Parathyroid adenoma (tissue), 2 donors: ENCODE data around the gene PKDCC.

ENCODE experiments used
- H2AFZ ChIP-seq: fragments of 300-600 bp; sonication (generic); one replicate; pipeline ENCODE4 v1.7.0; 2017; ENCODE audit warnings: antibody characterized with exemption, mild to moderate bottlenecking
- H3K27ac ChIP-seq: fragments of 300-600 bp; sonication (generic); one replicate; pipeline ENCODE4 v1.7.0; 2017
- H3K27me3 ChIP-seq: fragments of 300-600 bp; sonication (generic); one replicate; pipeline ENCODE4 v1.7.0; 2017; ENCODE audit warnings: low read length; ENCODE audit not compliant: control insufficient read depth, insufficient read depth
- H3K36me3 ChIP-seq: fragments of 300-600 bp; sonication (generic); one replicate; pipeline ENCODE4 v1.7.0; 2017; ENCODE audit warnings: low read length; ENCODE audit not compliant: control insufficient read depth, insufficient read depth
- H3K4me1 ChIP-seq: fragments of 300-600 bp; sonication (generic); one replicate; pipeline ENCODE4 v1.7.0; 2017; ENCODE audit warnings: control low read depth
- H3K4me2 ChIP-seq: fragments of 300-600 bp; sonication (generic); one replicate; pipeline ENCODE4 v1.7.0; 2017; ENCODE audit warnings: low read length
- H3K4me3 ChIP-seq: fragments of 300-600 bp; sonication (generic); one replicate; pipeline ENCODE4 v1.7.0; 2017; ENCODE audit warnings: low read depth, low read length
- H3K79me2 ChIP-seq: fragments of 300-600 bp; sonication (generic); one replicate; pipeline ENCODE4 v1.7.0; 2017; ENCODE audit warnings: control low read depth
- H3K9ac ChIP-seq: fragments of 300-600 bp; sonication (generic); one replicate; pipeline ENCODE4 v1.7.0; 2017; ENCODE audit warnings: mild to moderate bottlenecking
- H3K9me3 ChIP-seq: fragments of 300-600 bp; sonication (generic); one replicate; pipeline ENCODE4 v1.7.0; 2017; ENCODE audit warnings: low read length; ENCODE audit not compliant: control insufficient read depth
- TF ChIP-seq, protein P1 (sequence below): fragments of 300-600 bp; sonication (generic); IDR thresholded peaks from one replicate; pipeline ENCODE4 v1.7.0; 2017; ENCODE audit warnings: antibody characterized with exemption, mild to moderate bottlenecking
- donor health status: primary hyperparathyroidism.

PKDCC gene

DNA sequence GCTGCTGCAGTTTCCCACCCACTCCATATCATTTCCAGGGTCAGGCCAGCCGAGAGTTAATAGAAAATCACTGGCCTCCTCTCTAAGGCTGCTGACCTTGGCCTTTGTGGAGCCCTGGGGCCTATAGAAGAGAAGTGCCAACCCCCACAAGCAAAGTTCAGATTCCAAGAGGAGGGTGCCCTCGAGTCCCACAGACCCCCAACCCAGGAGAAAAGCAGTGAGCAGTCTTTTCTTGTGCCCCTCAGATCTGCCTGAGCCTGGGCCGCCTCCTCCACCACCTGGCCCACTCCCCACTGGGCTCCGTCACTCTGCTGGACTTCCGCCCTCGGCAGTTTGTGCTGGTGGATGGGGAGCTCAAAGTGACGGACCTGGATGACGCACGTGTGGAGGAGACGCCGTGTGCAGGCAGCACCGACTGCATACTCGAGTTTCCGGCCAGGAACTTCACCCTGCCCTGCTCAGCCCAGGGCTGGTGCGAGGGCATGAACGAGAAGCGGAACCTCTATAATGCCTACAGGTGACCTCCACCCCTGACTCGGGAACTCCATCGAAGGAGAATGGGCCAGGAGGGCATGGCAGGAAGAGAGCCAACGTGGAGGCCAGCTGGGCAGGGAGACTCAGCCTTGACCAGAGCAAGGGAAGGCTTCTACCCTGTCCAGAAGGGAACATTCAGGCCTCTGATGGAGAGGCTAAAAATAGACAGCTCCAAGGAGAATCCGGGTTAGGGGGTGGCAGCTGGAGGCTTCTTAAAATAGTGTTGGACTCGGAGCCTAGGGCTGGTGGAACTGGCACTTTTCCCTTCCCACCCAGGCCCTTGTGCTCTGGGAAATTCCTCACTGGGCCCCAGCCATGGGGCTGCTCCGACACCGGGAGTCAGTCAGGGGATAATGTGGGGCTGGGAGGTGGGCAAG, 6.2 kb downstream of the PKDCC start:
- Histone ChIP-seq H3K4me3 (no peak overlapping the region), H3K27me3 (no peaks in the 10 kb centered on the region), H3K9me3 (no peaks in the 10 kb centered on the region), H3K4me1 (peaks cover 4% of the 10 kb centered on the region), H3K36me3 (no peaks in the 10 kb centered on the region), H3K4me2 (no peak overlapping the region), H2AFZ (no peak overlapping the region), H3K27ac (no peak overlapping the region), H3K79me2 (peaks cover 6% of the 10 kb centered on the region), H3K9ac (no peak overlapping the region)
- TF ChIP-seq, protein P1, sequence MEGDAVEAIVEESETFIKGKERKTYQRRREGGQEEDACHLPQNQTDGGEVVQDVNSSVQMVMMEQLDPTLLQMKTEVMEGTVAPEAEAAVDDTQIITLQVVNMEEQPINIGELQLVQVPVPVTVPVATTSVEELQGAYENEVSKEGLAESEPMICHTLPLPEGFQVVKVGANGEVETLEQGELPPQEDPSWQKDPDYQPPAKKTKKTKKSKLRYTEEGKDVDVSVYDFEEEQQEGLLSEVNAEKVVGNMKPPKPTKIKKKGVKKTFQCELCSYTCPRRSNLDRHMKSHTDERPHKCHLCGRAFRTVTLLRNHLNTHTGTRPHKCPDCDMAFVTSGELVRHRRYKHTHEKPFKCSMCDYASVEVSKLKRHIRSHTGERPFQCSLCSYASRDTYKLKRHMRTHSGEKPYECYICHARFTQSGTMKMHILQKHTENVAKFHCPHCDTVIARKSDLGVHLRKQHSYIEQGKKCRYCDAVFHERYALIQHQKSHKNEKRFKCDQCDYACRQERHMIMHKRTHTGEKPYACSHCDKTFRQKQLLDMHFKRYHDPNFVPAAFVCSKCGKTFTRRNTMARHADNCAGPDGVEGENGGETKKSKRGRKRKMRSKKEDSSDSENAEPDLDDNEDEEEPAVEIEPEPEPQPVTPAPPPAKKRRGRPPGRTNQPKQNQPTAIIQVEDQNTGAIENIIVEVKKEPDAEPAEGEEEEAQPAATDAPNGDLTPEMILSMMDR: no peak

DNA sequence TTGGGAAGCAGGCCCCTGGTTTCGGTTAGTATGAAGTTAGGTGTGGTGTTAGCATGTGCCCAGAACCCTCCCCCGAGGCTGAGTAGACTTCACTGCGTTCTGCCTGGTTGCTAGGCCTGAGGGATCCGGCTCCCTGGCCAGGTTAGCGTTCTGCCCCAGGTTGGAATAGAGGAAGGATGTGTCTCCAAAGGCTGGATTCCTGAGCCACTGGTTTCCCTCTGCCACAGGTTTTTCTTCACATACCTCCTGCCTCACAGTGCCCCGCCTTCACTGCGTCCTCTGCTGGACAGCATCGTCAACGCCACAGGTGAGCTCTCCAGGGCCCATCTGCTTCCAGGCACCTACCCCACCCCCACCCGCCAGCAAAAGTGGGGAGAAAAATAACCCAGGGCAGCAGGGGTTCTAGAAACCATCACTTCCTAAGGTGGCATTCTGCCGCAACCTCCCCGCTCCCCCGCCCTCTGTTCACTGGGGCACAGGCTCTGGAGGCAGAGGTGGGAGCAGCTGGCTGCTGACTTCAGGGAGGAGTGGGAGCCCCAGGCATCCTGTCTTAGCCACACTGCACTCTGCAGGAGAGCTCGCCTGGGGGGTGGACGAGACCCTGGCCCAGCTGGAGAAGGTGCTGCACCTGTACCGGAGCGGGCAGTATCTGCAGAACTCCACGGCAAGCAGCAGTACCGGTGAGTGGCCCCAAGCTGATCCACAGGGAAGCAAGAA, 7.1 kb downstream of the PKDCC start:
- H3K27ac ChIP-seq: no peak overlapping the region
- no peaks in the 10 kb centered on the region for H3K36me3 ChIP-seq
- H3K4me3 ChIP-seq: no peak overlapping the region
- TF ChIP-seq, protein P1: no peak
- H3K9me3 ChIP-seq: no peaks in the 10 kb centered on the region
- no peaks in the 10 kb centered on the region for H3K4me1 ChIP-seq
- no peaks in the 10 kb centered on the region for H3K27me3 ChIP-seq
- no peak overlapping the region for H2AFZ ChIP-seq
- H3K9ac ChIP-seq: no peak overlapping the region
- H3K79me2 ChIP-seq: no peaks in the 10 kb centered on the region
- H3K4me2 ChIP-seq: no peak overlapping the region

DNA sequence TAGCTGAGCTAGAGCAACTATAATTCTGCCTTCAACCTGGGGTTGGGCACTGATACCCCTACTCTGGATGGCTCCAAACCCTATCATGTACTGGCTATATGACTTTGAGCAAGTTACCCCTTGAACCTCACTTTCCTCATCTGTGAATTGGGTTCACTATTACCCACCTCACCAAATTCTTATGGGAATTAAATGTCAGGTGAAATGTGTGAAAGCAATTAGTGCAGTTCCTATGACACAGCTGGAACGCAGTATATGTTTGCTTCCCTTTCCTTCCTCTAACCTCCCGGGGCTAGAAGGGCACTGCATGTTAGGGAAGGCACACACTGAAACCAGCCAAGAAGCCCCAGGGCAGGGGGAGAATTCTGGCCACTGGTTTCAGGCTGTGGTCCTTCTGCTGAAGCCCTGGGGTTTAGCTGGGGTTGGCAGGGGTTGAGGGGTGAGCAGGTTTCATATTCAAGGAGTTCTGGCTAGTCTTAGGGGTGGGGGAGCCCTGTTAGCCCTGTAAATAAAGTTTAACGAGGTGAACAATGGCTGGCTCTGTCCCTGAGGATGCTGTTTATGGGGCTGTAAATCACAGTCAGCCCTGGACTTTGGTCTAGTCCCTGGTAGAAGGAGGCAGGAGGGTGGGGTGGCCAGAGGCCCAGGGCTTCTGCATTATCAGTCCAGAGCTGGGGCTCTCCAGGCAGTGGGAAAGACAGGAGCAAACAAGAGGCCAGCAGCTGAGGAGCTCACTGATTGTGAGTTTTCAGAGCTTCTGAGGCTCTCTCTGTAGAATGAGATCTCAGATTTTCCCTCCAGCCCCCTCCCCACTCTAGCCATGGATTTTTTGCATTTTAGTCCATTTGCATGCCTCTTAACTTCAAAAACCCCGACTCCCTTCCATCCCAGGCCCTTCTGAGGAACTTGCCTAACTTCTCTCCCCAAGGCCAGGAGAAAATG, 8.0 kb downstream of the PKDCC start:
- Histone ChIP-seq H3K27ac (no peak overlapping the region), H3K4me2 (no peak overlapping the region), H3K9me3 (no peaks in the 10 kb centered on the region), H3K79me2 (no peaks in the 10 kb centered on the region), H3K4me3 (no peak overlapping the region), H2AFZ (no peak overlapping the region), H3K9ac (no peak overlapping the region), H3K27me3 (no peaks in the 10 kb centered on the region), H3K4me1 (no peaks in the 10 kb centered on the region), H3K36me3 (no peaks in the 10 kb centered on the region)
- TF ChIP-seq, protein P1: no peak

DNA sequence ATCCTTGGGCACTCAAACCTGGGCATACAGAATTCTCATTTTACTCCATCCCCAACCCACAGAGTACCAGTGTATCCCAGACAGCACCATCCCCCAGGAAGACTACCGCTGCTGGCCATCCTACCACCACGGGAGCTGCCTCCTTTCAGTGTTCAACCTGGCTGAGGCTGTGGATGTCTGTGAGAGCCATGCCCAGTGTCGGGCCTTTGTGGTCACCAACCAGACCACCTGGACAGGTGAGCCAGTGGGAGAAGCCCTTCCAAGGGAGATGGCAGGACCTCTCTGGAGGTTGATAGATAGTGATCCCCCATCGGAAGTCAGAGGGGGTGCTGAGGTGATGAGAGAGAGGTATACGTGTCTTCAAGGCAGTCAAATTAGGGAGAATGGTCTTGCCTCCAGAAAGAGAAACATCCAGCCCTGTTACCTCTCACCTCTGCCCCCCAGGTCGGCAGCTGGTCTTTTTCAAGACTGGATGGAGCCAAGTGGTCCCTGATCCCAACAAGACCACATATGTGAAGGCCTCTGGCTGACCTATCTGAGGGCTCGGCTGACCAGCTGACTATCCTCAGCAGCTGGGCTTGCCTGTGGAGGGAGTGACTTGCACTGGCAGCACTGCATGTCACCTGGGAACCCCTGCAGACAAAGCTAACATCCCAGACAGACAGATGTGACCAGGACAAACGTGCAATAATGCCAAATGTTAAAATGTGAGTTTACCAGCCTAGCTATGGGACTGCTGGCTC, 9.5 kb downstream of the PKDCC start:
- H3K9me3 ChIP-seq: no peaks in the 10 kb centered on the region
- H3K9ac ChIP-seq: no peak overlapping the region
- no peaks in the 10 kb centered on the region for H3K27me3 ChIP-seq
- TF ChIP-seq, protein P1: no peak
- H3K27ac ChIP-seq: no peak overlapping the region
- H3K4me3 ChIP-seq: no peak overlapping the region
- H3K4me1 ChIP-seq: no peaks in the 10 kb centered on the region
- no peaks in the 10 kb centered on the region for H3K79me2 ChIP-seq
- no peak overlapping the region for H3K4me2 ChIP-seq
- no peak overlapping the region for H2AFZ ChIP-seq
- H3K36me3 ChIP-seq: no peaks in the 10 kb centered on the region
